ENCODE measurements around the gene LDB1.

Gene LDB1

GRCh38 chr10:102135956-102136526 is 15.9 kb upstream of the LDB1 start:
- no peak for DNase-seq (ENCODE audit: low read depth)

GRCh38 chr10:102134416-102134815 is 14.2 kb upstream of the LDB1 start:
- no peak for DNase-seq (ENCODE audit: low read depth)

- DNase-seq (ENCODE audit: low read depth) = peak; percentile 47
Measured at GRCh38 chr10:102133373-102134195, 13.4 kb upstream of the LDB1 start.

- DNase-seq (ENCODE audit: low read depth) = peak; percentile 85
Measured at GRCh38 chr10:102132563-102133372, 12.6 kb upstream of the LDB1 start, which contains the start of gene PPRC1. PPRC1 (plus strand) TSS chr10:102133040; CDS start chr10:102133069, 29 bp downstream.

GRCh38 chr10:102132193-102132562 is 12.0 kb upstream of the LDB1 start:
- DNase-seq (ENCODE audit: low read depth) = no peak

- DNase-seq (ENCODE audit: low read depth) = no peak
Measured at GRCh38 chr10:102131286-102132170, 11.4 kb upstream of the LDB1 start.

- DNase-seq (ENCODE audit: low read depth) = no peak
Measured at GRCh38 chr10:102123223-102123622, 3.1 kb upstream of the LDB1 start.

GRCh38 chr10:102122450-102122849 is 2.3 kb upstream of the LDB1 start:
- DNase-seq (ENCODE audit: low read depth) = no peak

- no peak for DNase-seq (ENCODE audit: low read depth)
Measured at GRCh38 chr10:102121739-102122372, 1.7 kb upstream of the LDB1 start.

GRCh38 chr10:102120991-102121738 is 997 bp upstream of the LDB1 start:
- no peak for DNase-seq (ENCODE audit: low read depth)

- no peak for DNase-seq (ENCODE audit: low read depth)
Measured at GRCh38 chr10:102119417-102120141, 589 bp downstream of the LDB1 start.

- no peak for DNase-seq (ENCODE audit: low read depth)
Measured at GRCh38 chr10:102118867-102119266, 1.3 kb downstream of the LDB1 start.

- no peak for DNase-seq (ENCODE audit: low read depth)
Measured at GRCh38 chr10:102117391-102118159, 2.6 kb downstream of the LDB1 start.

GRCh38 chr10:102116656-102117055 is 3.5 kb downstream of the LDB1 start:
- no peak for DNase-seq (ENCODE audit: low read depth)

GRCh38 chr10:102115775-102116174 is 4.4 kb downstream of the LDB1 start:
- no peak for DNase-seq (ENCODE audit: low read depth)

- peak; percentile 68 for DNase-seq (ENCODE audit: low read depth)
Measured at GRCh38 chr10:102114861-102115618, 5.1 kb downstream of the LDB1 start.

GRCh38 chr10:102113956-102114857 is 6.0 kb downstream of the LDB1 start:
- no peak for DNase-seq (ENCODE audit: low read depth)

All from stimulated activated CD8-positive, alpha-beta memory T cell treated with anti-CD3 and anti-CD28 coated beads, Interleukin-15, amount 100 ng/mL, for 24 hours (primary cell).